Gastrocnemius medialis (tissue), 4 donors: ENCODE data around the gene EFCAB6.

ENCODE experiments used
- CTCF ChIP-seq, 5 experiments: fragments of 450-650 bp in 3 of 5; fragments of 200-600 bp in 2 of 5; sonication (generic) in 2 of 5; IDR thresholded peaks in 4 of 5; conservative IDR thresholded peaks in 1 of 5; 1 replicate in 4 of 5; 2 replicates in 1 of 5; pipeline ENCODE4 v1.5.1; 2016 to 2019; ENCODE audit warnings: antibody characterized with exemption in 5 of 5, mild to moderate bottlenecking in 3 of 5, moderate library complexity in 3 of 5
- POLR2A ChIP-seq, 2 donors: fragments of 450-650 bp; IDR thresholded peaks; one replicate each; pipeline ENCODE4 v1.6.1; 2017; ENCODE audit warnings: antibody characterized with exemption in 2 of 2, mild to moderate bottlenecking in 2 of 2, moderate library complexity in 2 of 2

- TF ChIP-seq POLR2A (IDR thresholded peaks at IDR 0.05) (no peak), CTCF (IDR thresholded peaks at IDR 0.05 in 4 of 5, conservative IDR thresholded peaks at IDR 0.05 in 1 of 5) (no peak)
Measured at GRCh38 chr22:43823353-43823908, 11.3 kb upstream of the EFCAB6 start.
